Measurements from ENCODE around the gene HES7. TPM values are rescaled to one million over a fixed set of nuclear protein-coding genes. Genes with fewer than 3 reads are reported as not detected.

The HES7 gene
- total RNA-seq, 1 experiment from 2014 or later, result 3.1 TPM

DNA sequence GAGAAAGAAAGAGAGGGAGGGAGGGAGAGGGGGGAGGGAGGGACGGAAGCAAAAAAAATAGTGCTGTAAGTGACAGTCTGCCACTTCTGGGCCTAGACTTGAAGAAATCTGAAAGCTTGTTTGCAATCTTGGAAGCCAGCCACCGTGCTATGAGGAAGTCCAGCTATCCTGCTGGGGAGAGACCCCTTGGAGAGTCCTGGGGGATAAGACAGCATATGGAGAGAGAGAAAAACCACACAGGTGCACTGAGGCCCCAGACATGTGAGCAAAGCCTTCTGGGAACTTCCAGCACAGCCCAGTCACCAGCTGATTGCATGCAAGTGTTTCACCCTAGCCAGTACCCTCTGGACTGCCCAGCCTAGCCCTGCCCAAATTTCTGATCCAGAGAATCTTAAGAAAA, 23.8 kb downstream of the HES7 start (continued):
- TF ChIP-seq ZNF416 (CRISPR knock-in tag; IDR thresholded peaks at IDR 0.05) (no peak), FOXP4 (CRISPR knock-in tag; IDR thresholded peaks at IDR 0.05) (no peak), ZBTB21 (CRISPR knock-in tag; IDR thresholded peaks at IDR 0.05; ENCODE audit: borderline replicate concordance) (no peak)
- TF ChIP-seq, protein P1, sequence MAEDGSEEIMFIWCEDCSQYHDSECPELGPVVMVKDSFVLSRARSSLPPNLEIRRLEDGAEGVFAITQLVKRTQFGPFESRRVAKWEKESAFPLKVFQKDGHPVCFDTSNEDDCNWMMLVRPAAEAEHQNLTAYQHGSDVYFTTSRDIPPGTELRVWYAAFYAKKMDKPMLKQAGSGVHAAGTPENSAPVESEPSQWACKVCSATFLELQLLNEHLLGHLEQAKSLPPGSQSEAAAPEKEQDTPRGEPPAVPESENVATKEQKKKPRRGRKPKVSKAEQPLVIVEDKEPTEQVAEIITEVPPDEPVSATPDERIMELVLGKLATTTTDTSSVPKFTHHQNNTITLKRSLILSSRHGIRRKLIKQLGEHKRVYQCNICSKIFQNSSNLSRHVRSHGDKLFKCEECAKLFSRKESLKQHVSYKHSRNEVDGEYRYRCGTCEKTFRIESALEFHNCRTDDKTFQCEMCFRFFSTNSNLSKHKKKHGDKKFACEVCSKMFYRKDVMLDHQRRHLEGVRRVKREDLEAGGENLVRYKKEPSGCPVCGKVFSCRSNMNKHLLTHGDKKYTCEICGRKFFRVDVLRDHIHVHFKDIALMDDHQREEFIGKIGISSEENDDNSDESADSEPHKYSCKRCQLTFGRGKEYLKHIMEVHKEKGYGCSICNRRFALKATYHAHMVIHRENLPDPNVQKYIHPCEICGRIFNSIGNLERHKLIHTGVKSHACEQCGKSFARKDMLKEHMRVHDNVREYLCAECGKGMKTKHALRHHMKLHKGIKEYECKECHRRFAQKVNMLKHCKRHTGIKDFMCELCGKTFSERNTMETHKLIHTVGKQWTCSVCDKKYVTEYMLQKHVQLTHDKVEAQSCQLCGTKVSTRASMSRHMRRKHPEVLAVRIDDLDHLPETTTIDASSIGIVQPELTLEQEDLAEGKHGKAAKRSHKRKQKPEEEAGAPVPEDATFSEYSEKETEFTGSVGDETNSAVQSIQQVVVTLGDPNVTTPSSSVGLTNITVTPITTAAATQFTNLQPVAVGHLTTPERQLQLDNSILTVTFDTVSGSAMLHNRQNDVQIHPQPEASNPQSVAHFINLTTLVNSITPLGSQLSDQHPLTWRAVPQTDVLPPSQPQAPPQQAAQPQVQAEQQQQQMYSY (CRISPR knock-in tag; IDR thresholded peaks at IDR 0.05), result no peak
- TF ChIP-seq, protein P2, sequence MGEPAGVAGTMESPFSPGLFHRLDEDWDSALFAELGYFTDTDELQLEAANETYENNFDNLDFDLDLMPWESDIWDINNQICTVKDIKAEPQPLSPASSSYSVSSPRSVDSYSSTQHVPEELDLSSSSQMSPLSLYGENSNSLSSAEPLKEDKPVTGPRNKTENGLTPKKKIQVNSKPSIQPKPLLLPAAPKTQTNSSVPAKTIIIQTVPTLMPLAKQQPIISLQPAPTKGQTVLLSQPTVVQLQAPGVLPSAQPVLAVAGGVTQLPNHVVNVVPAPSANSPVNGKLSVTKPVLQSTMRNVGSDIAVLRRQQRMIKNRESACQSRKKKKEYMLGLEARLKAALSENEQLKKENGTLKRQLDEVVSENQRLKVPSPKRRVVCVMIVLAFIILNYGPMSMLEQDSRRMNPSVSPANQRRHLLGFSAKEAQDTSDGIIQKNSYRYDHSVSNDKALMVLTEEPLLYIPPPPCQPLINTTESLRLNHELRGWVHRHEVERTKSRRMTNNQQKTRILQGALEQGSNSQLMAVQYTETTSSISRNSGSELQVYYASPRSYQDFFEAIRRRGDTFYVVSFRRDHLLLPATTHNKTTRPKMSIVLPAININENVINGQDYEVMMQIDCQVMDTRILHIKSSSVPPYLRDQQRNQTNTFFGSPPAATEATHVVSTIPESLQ (CRISPR knock-in tag; IDR thresholded peaks at IDR 0.05), result no peak
- TF ChIP-seq, protein P3, sequence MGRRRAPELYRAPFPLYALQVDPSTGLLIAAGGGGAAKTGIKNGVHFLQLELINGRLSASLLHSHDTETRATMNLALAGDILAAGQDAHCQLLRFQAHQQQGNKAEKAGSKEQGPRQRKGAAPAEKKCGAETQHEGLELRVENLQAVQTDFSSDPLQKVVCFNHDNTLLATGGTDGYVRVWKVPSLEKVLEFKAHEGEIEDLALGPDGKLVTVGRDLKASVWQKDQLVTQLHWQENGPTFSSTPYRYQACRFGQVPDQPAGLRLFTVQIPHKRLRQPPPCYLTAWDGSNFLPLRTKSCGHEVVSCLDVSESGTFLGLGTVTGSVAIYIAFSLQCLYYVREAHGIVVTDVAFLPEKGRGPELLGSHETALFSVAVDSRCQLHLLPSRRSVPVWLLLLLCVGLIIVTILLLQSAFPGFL (CRISPR knock-in tag; IDR thresholded peaks at IDR 0.05; ENCODE audit: borderline replicate concordance), result no peak

GRCh38 chr17:8096541-8096940, 27.4 kb downstream of the HES7 start:
- no peak for DNase-seq (ENCODE audit: low spot score)
- no peaks in the 10 kb centered on the region for H3K36me3 Mint-ChIP-seq
- ChIA-PET CTCF (interaction anchor here (1.1 kb wide), 3 partner anchors 14 to 204 kb away, joined by 3 to 8 read pairs (median 4); no protein-coding TSS in a partner anchor), POLR2A (no interaction called here)
- peaks cover 20% of the 10 kb centered on the region for H3K27me3 Mint-ChIP-seq (ENCODE audit: low read depth)
- no peaks in the 10 kb centered on the region for H3K9me3 Mint-ChIP-seq
- no peak for ATAC-seq
- H3K4me3 Mint-ChIP-seq, result no peak overlapping the region
- H3K27ac Mint-ChIP-seq, result no peak overlapping the region
- H3K4me1 Mint-ChIP-seq, result peaks cover 5% of the 10 kb centered on the region; the same call in 1 of the 2 replicates
- TF ChIP-seq SMAD3 (CRISPR knock-in tag; IDR thresholded peaks at IDR 0.05; ENCODE audit: borderline replicate concordance) (no peak), ZBTB21 (CRISPR knock-in tag; IDR thresholded peaks at IDR 0.05; ENCODE audit: borderline replicate concordance) (no peak), EMX1 (CRISPR knock-in tag; IDR thresholded peaks at IDR 0.05) (no peak), ZNF423 (CRISPR knock-in tag; IDR thresholded peaks at IDR 0.05) (no peak), FOXJ3 (CRISPR knock-in tag; IDR thresholded peaks at IDR 0.05; ENCODE audit: borderline replicate concordance) (no peak), JAZF1 (CRISPR knock-in tag; IDR thresholded peaks at IDR 0.05) (no peak), JUN (CRISPR knock-in tag; IDR thresholded peaks at IDR 0.05) (no peak), ZNF317 (CRISPR knock-in tag; IDR thresholded peaks at IDR 0.05; ENCODE audit: borderline replicate concordance, low read depth) (no peak), E2F1 (CRISPR knock-in tag; IDR thresholded peaks at IDR 0.05) (no peak), MYBL2 (CRISPR knock-in tag; IDR thresholded peaks at IDR 0.05) (no peak)
- TF ChIP-seq, protein P4, sequence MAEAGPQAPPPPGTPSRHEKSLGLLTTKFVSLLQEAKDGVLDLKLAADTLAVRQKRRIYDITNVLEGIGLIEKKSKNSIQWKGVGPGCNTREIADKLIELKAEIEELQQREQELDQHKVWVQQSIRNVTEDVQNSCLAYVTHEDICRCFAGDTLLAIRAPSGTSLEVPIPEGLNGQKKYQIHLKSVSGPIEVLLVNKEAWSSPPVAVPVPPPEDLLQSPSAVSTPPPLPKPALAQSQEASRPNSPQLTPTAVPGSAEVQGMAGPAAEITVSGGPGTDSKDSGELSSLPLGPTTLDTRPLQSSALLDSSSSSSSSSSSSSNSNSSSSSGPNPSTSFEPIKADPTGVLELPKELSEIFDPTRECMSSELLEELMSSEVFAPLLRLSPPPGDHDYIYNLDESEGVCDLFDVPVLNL (CRISPR knock-in tag; IDR thresholded peaks at IDR 0.05; ENCODE audit: borderline replicate concordance, low read depth), result no peak
- TF ChIP-seq, protein P5, sequence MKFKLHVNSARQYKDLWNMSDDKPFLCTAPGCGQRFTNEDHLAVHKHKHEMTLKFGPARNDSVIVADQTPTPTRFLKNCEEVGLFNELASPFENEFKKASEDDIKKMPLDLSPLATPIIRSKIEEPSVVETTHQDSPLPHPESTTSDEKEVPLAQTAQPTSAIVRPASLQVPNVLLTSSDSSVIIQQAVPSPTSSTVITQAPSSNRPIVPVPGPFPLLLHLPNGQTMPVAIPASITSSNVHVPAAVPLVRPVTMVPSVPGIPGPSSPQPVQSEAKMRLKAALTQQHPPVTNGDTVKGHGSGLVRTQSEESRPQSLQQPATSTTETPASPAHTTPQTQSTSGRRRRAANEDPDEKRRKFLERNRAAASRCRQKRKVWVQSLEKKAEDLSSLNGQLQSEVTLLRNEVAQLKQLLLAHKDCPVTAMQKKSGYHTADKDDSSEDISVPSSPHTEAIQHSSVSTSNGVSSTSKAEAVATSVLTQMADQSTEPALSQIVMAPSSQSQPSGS (CRISPR knock-in tag; IDR thresholded peaks at IDR 0.05; ENCODE audit: borderline replicate concordance, low read depth), result no peak
- TF ChIP-seq, protein P6, sequence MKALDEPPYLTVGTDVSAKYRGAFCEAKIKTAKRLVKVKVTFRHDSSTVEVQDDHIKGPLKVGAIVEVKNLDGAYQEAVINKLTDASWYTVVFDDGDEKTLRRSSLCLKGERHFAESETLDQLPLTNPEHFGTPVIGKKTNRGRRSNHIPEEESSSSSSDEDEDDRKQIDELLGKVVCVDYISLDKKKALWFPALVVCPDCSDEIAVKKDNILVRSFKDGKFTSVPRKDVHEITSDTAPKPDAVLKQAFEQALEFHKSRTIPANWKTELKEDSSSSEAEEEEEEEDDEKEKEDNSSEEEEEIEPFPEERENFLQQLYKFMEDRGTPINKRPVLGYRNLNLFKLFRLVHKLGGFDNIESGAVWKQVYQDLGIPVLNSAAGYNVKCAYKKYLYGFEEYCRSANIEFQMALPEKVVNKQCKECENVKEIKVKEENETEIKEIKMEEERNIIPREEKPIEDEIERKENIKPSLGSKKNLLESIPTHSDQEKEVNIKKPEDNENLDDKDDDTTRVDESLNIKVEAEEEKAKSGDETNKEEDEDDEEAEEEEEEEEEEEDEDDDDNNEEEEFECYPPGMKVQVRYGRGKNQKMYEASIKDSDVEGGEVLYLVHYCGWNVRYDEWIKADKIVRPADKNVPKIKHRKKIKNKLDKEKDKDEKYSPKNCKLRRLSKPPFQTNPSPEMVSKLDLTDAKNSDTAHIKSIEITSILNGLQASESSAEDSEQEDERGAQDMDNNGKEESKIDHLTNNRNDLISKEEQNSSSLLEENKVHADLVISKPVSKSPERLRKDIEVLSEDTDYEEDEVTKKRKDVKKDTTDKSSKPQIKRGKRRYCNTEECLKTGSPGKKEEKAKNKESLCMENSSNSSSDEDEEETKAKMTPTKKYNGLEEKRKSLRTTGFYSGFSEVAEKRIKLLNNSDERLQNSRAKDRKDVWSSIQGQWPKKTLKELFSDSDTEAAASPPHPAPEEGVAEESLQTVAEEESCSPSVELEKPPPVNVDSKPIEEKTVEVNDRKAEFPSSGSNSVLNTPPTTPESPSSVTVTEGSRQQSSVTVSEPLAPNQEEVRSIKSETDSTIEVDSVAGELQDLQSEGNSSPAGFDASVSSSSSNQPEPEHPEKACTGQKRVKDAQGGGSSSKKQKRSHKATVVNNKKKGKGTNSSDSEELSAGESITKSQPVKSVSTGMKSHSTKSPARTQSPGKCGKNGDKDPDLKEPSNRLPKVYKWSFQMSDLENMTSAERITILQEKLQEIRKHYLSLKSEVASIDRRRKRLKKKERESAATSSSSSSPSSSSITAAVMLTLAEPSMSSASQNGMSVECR (CRISPR knock-in tag; IDR thresholded peaks at IDR 0.05; ENCODE audit: borderline replicate concordance), result no peak
